Brain microvascular endothelial cell (primary cell): ENCODE measurements around the gene DOCK1.

Experiments
- DNase-seq: peaks from one replicate; pipeline ENCODE4 v3.0.0-alpha.2; 2020
- H3K27ac ChIP-seq: fragments of 250-450 bp; sonication (Bioruptor Pico); 2 replicates; pipeline ENCODE4 v1.5.1; 2020; ENCODE audit warnings: mild to moderate bottlenecking, moderate library complexity
- H3K27me3 ChIP-seq: fragments of 250-450 bp; sonication (Bioruptor Pico); replicated peaks from 2 replicates; pipeline ENCODE4 v1.5.1; 2020; ENCODE audit warnings: mild to moderate bottlenecking
- H3K36me3 ChIP-seq: fragments of 250-450 bp; sonication (Bioruptor Pico); replicated peaks from 2 replicates; pipeline ENCODE4 v1.5.1; 2020; ENCODE audit warnings: mild to moderate bottlenecking
- H3K4me3 ChIP-seq: 2 replicates; pipeline ENCODE4 v1.5.1; 2011; ENCODE audit warnings: low read depth, mild to moderate bottlenecking, control low read depth, low read length, moderate library complexity
- CTCF ChIP-seq: IDR thresholded peaks from 2 replicates; pipeline ENCODE4 v1.5.1; 2011; ENCODE audit warnings: low read depth, mild to moderate bottlenecking, moderate library complexity, low read length, control low read depth, inconsistent platforms; ENCODE audit errors: missing control alignments
- in situ Hi-C: cut with HindIII; loops from 2 replicates; pipeline ENCODE4 v1.10.0; 2017; ENCODE audit warnings: low sequenced_read_pairs, low pct_ligation_motif_present

The DOCK1 gene

DNA sequence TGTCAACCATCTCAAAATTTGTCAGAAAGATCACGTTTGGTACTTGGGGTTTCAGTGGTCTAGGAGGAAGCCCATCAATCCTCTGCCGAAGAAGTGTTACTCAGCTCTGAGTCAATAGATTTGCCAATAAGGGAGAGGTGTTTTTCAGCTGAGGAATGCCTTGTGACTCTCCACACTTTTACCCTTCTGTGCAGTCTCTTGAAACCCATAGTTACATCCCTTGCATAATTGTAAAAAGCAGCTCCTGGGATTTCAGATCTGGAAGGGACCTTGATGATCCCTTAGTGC lies 243.6 kb downstream of the DOCK1 start:
- Histone ChIP-seq H3K27ac (peak overlapping the region; percentile 95), H3K4me3 (peak overlapping the region; percentile 22), H3K36me3 (no peaks in the 10 kb centered on the region), H3K27me3 (no peaks in the 10 kb centered on the region)
- TF ChIP-seq CTCF, result no peak
- in situ Hi-C loops, result no loop called here
- peak; percentile 62 for DNase-seq

DNA sequence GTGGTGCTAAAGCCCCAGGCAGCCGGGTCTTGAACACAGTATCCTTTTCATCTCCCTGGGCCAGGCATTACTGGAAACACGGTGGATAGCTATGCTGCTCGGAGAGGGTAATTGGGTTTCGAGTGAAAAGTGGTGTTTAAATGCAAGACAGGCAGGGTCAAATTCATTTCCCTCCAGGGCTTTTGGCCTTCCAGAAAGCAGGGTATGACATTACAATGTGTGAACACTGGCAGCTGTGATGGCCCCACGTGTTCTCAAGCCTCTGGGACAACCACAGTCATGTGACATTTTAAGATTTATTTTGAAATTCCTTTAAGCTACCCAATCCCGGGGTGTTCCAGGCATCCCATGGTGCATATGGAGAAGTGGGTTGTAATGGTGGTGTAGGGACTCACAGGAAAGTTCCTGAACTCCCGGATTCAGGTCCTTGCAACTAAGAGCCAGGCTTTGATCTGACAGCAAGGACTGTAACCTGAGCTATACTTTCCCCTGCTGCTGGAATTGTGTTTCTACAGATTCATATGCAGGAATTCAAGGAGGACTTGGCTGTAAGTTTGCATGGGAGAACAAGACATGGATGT lies 244.4 kb downstream of the DOCK1 start:
- no peak for TF ChIP-seq CTCF
- no peaks in the 10 kb centered on the region for H3K27me3 ChIP-seq
- H3K27ac ChIP-seq, result peak overlapping the region; percentile 95
- peak; percentile 14 for DNase-seq
- no peaks in the 10 kb centered on the region for H3K36me3 ChIP-seq
- in situ Hi-C loops, result no loop called here
- H3K4me3 ChIP-seq, result no peak overlapping the region

- in situ Hi-C loops, result no loop called here
- TF ChIP-seq CTCF, result peak; percentile 27
- Histone ChIP-seq H3K27me3 (no peaks in the 10 kb centered on the region), H3K4me3 (no peak overlapping the region), H3K36me3 (no peaks in the 10 kb centered on the region), H3K27ac (peak overlapping the region; percentile 95)
- peak; percentile 47 for DNase-seq
Measured at GRCh38 chr10:127150136-127150535, 244.9 kb downstream of the DOCK1 start.

DNA sequence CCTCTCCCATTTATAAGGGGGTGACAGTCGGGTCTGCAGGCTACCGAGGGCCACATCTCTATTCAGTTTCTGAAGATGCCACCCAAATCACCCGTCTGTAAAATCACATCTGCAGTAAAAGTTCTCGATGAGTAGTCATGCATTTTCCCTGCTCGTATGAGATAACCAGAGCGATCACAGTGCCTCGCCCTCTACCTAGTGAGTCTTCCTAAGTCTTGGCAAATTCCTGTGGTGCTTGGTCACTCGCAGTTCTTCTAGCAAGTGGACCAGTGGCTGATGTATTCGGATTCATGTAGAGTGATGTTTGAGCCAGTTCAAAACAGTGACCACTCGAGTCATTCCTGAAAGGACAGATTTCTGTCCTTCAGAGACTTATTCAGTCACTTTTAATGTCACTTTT lies 246.3 kb downstream of the DOCK1 start:
- Histone ChIP-seq H3K4me3 (no peak overlapping the region), H3K27ac (no peak overlapping the region), H3K27me3 (no peaks in the 10 kb centered on the region), H3K36me3 (no peaks in the 10 kb centered on the region)
- in situ Hi-C loops, result no loop called here
- TF ChIP-seq CTCF, result no peak
- DNase-seq, result no peak

- Histone ChIP-seq H3K27ac (no peak overlapping the region), H3K36me3 (no peaks in the 10 kb centered on the region), H3K27me3 (no peaks in the 10 kb centered on the region), H3K4me3 (no peak overlapping the region)
- no peak for TF ChIP-seq CTCF
- no peak for DNase-seq
- in situ Hi-C loops, result no loop called here
Measured at GRCh38 chr10:127151981-127152699, 246.9 kb downstream of the DOCK1 start.

DNA sequence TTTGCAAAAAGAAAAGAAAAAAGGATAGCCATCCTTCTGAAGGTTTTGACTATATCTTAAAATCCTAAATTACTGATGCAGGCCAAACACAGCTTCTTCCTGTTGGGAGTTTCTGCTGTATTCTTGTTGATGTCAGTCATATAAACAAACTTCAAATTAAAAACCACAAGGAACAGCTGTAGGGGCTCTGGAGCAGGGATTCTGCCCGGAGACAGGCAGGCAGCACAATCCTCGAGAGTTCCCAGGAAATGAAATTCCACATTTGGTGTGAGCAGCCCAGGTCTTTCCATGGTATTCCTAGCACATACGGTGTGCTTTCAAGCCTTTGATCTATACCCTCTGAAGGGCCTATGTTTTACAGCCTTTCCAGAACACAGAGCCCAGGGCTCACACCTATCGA lies 248.0 kb downstream of the DOCK1 start:
- no peak for DNase-seq
- no peak for TF ChIP-seq CTCF
- no peak overlapping the region for H3K27ac ChIP-seq
- in situ Hi-C loops, result no loop called here
- H3K4me3 ChIP-seq, result no peak overlapping the region
- no peaks in the 10 kb centered on the region for H3K27me3 ChIP-seq
- H3K36me3 ChIP-seq, result no peaks in the 10 kb centered on the region
